ENCODE data around the gene RAB4A. TPM values are rescaled to one million over a fixed set of nuclear protein-coding genes. Genes with fewer than 3 reads are reported as not detected.

Gene RAB4A
- polyA plus RNA-seq, 1 donor from 2014 or later: 49.8 TPM

- Histone ChIP-seq H3K79me2 (replicated peaks; ENCODE audit: insufficient read depth, low read length) (no peaks in the 10 kb centered on the region), H3K4me2 (ENCODE audit: low read length) (no peak overlapping the region), H3K9me2 (ENCODE audit: insufficient read depth, low read length) (no peaks in the 10 kb centered on the region), H3K27me3 (ENCODE audit: insufficient read depth, low read depth, low read length) (no peaks in the 10 kb centered on the region), H3K36me3 (ENCODE audit: insufficient read depth, low read length) (no peaks in the 10 kb centered on the region), H2AFZ (ENCODE audit: low read depth, low read length) (no peak overlapping the region), H3K9me3 (ENCODE audit: low read length) (no peaks in the 10 kb centered on the region), H4K20me1 (ENCODE audit: insufficient read depth) (no peaks in the 10 kb centered on the region), H3K4me3 (ENCODE audit: low read length) (no peak overlapping the region), H3F3A (ENCODE audit: insufficient read depth, low read length, poor library complexity, severe bottlenecking) (no peaks in the 10 kb centered on the region), H3K9ac (ENCODE audit: low read length) (no peak overlapping the region), H3K27ac (ENCODE audit: low read length) (no peak overlapping the region)
- TF ChIP-seq SMC3 (conservative IDR thresholded peaks at IDR 0.05; ENCODE audit: poor library complexity) (no peak), TAF1 (IDR thresholded peaks at IDR 0.05; ENCODE audit: low read depth) (no peak), MXI1 (conservative IDR thresholded peaks at IDR 0.05; ENCODE audit: poor library complexity, severe bottlenecking) (no peak), EZH2 (IDR thresholded peaks at IDR 0.05; ENCODE audit: borderline replicate concordance, insufficient read depth, low read length, poor library complexity, severe bottlenecking) (no peak), EP300 (conservative IDR thresholded peaks at IDR 0.05; ENCODE audit: poor library complexity, severe bottlenecking) (no peak), RAD21 (conservative IDR thresholded peaks at IDR 0.05) (no peak), POLR2AphosphoS5 (IDR thresholded peaks at IDR 0.05) (no peak)
- TF ChIP-seq, protein P1, sequence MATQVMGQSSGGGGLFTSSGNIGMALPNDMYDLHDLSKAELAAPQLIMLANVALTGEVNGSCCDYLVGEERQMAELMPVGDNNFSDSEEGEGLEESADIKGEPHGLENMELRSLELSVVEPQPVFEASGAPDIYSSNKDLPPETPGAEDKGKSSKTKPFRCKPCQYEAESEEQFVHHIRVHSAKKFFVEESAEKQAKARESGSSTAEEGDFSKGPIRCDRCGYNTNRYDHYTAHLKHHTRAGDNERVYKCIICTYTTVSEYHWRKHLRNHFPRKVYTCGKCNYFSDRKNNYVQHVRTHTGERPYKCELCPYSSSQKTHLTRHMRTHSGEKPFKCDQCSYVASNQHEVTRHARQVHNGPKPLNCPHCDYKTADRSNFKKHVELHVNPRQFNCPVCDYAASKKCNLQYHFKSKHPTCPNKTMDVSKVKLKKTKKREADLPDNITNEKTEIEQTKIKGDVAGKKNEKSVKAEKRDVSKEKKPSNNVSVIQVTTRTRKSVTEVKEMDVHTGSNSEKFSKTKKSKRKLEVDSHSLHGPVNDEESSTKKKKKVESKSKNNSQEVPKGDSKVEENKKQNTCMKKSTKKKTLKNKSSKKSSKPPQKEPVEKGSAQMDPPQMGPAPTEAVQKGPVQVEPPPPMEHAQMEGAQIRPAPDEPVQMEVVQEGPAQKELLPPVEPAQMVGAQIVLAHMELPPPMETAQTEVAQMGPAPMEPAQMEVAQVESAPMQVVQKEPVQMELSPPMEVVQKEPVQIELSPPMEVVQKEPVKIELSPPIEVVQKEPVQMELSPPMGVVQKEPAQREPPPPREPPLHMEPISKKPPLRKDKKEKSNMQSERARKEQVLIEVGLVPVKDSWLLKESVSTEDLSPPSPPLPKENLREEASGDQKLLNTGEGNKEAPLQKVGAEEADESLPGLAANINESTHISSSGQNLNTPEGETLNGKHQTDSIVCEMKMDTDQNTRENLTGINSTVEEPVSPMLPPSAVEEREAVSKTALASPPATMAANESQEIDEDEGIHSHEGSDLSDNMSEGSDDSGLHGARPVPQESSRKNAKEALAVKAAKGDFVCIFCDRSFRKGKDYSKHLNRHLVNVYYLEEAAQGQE (IDR thresholded peaks at IDR 0.05; ENCODE audit: borderline replicate concordance): no peak
- TF ChIP-seq, protein P2, sequence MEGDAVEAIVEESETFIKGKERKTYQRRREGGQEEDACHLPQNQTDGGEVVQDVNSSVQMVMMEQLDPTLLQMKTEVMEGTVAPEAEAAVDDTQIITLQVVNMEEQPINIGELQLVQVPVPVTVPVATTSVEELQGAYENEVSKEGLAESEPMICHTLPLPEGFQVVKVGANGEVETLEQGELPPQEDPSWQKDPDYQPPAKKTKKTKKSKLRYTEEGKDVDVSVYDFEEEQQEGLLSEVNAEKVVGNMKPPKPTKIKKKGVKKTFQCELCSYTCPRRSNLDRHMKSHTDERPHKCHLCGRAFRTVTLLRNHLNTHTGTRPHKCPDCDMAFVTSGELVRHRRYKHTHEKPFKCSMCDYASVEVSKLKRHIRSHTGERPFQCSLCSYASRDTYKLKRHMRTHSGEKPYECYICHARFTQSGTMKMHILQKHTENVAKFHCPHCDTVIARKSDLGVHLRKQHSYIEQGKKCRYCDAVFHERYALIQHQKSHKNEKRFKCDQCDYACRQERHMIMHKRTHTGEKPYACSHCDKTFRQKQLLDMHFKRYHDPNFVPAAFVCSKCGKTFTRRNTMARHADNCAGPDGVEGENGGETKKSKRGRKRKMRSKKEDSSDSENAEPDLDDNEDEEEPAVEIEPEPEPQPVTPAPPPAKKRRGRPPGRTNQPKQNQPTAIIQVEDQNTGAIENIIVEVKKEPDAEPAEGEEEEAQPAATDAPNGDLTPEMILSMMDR (IDR thresholded peaks at IDR 0.05; ENCODE audit: poor library complexity, severe bottlenecking): no peak
These were observed 10.6 kb upstream of the RAB4A start for GRCh38 chr1:229260297-229260696.

DNA sequence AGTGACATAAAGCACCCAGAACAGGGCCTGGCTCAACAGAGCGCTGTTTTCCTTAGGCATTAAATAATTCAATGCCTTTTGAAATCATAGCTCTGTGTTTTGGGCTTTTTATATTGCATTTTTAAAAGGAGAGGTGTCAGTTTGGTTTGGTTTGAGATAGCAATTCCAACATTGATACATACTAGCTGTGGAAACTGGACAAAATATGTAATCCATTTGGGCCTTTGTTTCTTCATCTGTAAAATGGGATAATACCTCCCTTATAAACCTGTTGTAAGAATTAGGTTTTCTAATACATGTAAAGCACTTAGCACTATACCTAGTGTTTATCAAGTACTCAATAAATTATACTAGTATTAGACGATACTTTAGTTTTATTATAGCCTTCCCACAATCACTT lies 8.7 kb upstream of the RAB4A start:
- Histone ChIP-seq H3K4me3 (ENCODE audit: low read length) (no peak overlapping the region), H2AFZ (ENCODE audit: low read depth, low read length) (no peak overlapping the region), H3K27me3 (ENCODE audit: insufficient read depth, low read depth, low read length) (no peaks in the 10 kb centered on the region), H4K20me1 (ENCODE audit: insufficient read depth) (no peaks in the 10 kb centered on the region), H3K4me2 (ENCODE audit: low read length) (no peak overlapping the region), H3K27ac (ENCODE audit: low read length) (no peak overlapping the region), H3K9me3 (ENCODE audit: low read length) (no peaks in the 10 kb centered on the region), H3K36me3 (ENCODE audit: insufficient read depth, low read length) (no peaks in the 10 kb centered on the region), H3F3A (ENCODE audit: insufficient read depth, low read length, poor library complexity, severe bottlenecking) (no peaks in the 10 kb centered on the region), H3K9ac (ENCODE audit: low read length) (no peak overlapping the region), H3K9me2 (ENCODE audit: insufficient read depth, low read length) (no peaks in the 10 kb centered on the region), H3K79me2 (replicated peaks; ENCODE audit: insufficient read depth, low read length) (no peaks in the 10 kb centered on the region)
- TF ChIP-seq POLR2AphosphoS5 (IDR thresholded peaks at IDR 0.05) (no peak), EP300 (conservative IDR thresholded peaks at IDR 0.05; ENCODE audit: poor library complexity, severe bottlenecking) (no peak)
- TF ChIP-seq, protein P2 (IDR thresholded peaks at IDR 0.05; ENCODE audit: poor library complexity, severe bottlenecking): no peak

Measured in neural cell (in vitro differentiated cells).